Ascending aorta (tissue), 2 donors: ENCODE results near the gene ABCC8. TPM values are rescaled to one million over a fixed set of nuclear protein-coding genes. Genes with fewer than 3 reads are reported as not detected.

Experiments
- DNase-seq, 2 donors: peaks; one replicate each; pipeline ENCODE4 v3.0.0-alpha.2; 2019; ENCODE audit warnings: low spot score in 2 of 2
- H3K27ac ChIP-seq, 2 donors: fragments of 200-600 bp; sonication (generic); one replicate each; pipeline ENCODE4 v1.5.1; 2016 to 2017; ENCODE audit warnings: mild to moderate bottlenecking in 1 of 2
- H3K27me3 ChIP-seq: fragments of 200-600 bp; sonication (generic); one replicate; pipeline ENCODE4 v1.5.1; 2017
- H3K36me3 ChIP-seq, 2 donors: fragments of 200-600 bp; sonication (generic); one replicate each; pipeline ENCODE4 v1.5.1; 2016
- H3K4me1 ChIP-seq, 2 donors: fragments of 200-600 bp; sonication (generic); one replicate each; pipeline ENCODE4 v1.5.1; 2016 to 2017; ENCODE audit warnings: mild to moderate bottlenecking in 1 of 2
- H3K4me3 ChIP-seq, 2 donors: fragments of 200-600 bp; sonication (generic); one replicate each; pipeline ENCODE4 v1.5.1; 2016 to 2017; ENCODE audit warnings: mild to moderate bottlenecking in 1 of 2
- H3K9me3 ChIP-seq, 2 donors: fragments of 200-600 bp; sonication (generic); one replicate each; pipeline ENCODE4 v1.5.1; 2016
- intact Hi-C: fragments of 100-400 bp; cut with DNase I; formaldehyde crosslinking; loops from one replicate; pipeline ENCODE4 v1.15.1; 2023
- total RNA-seq: library from RNA; depleted of rRNA; stranded (reverse); fragments of >200 nt; gene quantifications from one replicate; pipeline ENCODE4 v1.1.0, GENCODE V29; 2016
- TF ChIP-seq, protein P1 (sequence below), 3 experiments: fragments of 200-600 bp in 2 of 3; fragments of 450-650 bp in 1 of 3; sonication (generic) in 2 of 3; IDR thresholded peaks; one replicate each; pipeline ENCODE4 v1.5.1; 2016 to 2019; ENCODE audit warnings: antibody characterized with exemption in 3 of 3, mild to moderate bottlenecking in 1 of 3, moderate library complexity in 1 of 3

The ABCC8 gene
- total RNA-seq, result not detected

DNA sequence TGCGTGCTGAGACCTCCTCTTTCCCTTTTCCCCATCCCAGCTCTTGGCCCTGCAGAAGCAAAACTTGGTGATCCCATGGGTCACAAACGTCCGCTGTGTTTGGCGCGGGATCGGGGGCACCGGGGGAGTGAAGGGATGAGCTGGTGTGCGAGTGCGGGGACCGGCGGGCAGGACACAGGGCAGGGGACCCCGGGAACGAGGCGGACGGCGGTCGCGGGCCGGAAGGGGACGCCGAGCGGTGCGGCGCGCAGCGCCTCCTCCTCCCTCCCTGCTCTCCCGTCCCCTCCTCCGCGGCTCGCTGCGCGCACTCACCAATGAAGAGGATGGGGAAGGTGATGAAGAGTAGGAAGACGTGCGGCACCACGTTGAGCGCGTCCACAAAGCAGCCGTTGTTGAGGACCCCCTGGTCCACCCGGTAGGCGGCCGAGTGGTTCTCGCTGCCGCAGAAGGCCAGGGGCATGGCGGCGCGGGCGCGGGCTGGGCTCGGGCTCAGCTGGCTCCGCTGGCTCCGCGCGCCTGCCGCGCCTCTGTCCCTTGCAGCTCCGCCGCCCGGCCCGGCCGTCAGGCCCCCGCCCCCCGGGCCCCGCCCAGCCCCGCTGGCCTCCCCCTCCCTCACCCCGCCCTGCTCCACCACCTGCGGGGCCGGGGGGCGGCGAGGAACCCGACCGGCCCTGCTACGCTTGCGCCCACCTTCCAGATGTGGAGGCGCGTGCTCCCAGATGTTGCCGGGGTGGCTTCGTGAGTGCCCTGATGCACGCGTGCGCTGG is at the start of gene ABCC8:
ABCC8 (minus strand) TSS at position 529 of the 767 bp plus-strand sequence; CDS start at position 460, 69 bp downstream.
- Histone ChIP-seq H3K9me3 (no peaks in the 10 kb centered on the region), H3K27ac (no peak within 1 kb of the TSS), H3K4me1 (no peaks in the 10 kb centered on the region), H3K36me3 (no peaks in the 10 kb centered on the region), H3K4me3 (peak within 1 kb of the TSS; percentile 30 to 35), H3K27me3 (no peaks in the 10 kb centered on the region)
- intact Hi-C loops, result loop anchor here (5.0 kb wide), 1 partner anchor 59 kb away; no protein-coding TSS in a partner anchor
- TF ChIP-seq, protein P1, sequence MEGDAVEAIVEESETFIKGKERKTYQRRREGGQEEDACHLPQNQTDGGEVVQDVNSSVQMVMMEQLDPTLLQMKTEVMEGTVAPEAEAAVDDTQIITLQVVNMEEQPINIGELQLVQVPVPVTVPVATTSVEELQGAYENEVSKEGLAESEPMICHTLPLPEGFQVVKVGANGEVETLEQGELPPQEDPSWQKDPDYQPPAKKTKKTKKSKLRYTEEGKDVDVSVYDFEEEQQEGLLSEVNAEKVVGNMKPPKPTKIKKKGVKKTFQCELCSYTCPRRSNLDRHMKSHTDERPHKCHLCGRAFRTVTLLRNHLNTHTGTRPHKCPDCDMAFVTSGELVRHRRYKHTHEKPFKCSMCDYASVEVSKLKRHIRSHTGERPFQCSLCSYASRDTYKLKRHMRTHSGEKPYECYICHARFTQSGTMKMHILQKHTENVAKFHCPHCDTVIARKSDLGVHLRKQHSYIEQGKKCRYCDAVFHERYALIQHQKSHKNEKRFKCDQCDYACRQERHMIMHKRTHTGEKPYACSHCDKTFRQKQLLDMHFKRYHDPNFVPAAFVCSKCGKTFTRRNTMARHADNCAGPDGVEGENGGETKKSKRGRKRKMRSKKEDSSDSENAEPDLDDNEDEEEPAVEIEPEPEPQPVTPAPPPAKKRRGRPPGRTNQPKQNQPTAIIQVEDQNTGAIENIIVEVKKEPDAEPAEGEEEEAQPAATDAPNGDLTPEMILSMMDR (IDR thresholded peaks at IDR 0.05), result no peak
- no peak for DNase-seq

DNA sequence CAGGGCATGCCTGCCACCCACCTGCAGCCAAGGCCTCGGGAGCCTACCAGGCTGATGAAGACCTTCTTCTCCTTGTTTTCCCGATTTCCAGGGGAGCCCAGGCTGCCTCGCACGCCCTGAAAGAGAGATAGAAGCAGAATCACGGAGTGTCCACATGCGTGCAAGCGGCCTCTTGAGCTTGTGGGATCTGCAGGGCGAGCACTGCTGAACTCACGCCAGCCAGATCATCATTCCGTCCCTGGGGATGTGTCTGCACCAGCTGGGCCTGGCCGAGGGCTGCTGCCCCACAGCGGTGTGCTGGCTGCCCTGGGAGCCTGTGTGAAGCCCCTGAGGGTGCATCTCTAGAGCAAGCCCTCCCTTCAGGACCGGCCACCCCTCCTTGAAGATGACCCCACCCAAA is 49.7 kb upstream of the ABCC8 start:
- intact Hi-C loops, result no loop called here
- TF ChIP-seq, protein P1 (IDR thresholded peaks at IDR 0.05), result no peak
- DNase-seq, result no peak

GRCh38 chr11:17525570-17525969 is 48.9 kb upstream of the ABCC8 start:
- no peak for DNase-seq
- H3K4me3 ChIP-seq, result no peak overlapping the region
- TF ChIP-seq, protein P1 (IDR thresholded peaks at IDR 0.05), result no peak
- H3K27me3 ChIP-seq, result no peaks in the 10 kb centered on the region
- no peaks in the 10 kb centered on the region for H3K9me3 ChIP-seq
- no peak overlapping the region for H3K27ac ChIP-seq
- H3K36me3 ChIP-seq, result no peaks in the 10 kb centered on the region
- H3K4me1 ChIP-seq, result no peaks in the 10 kb centered on the region
- intact Hi-C loops, result no loop called here

More for the DNA sequence above, 49.7 kb upstream of the ABCC8 start:
- no peaks in the 10 kb centered on the region for H3K36me3 ChIP-seq
- no peak overlapping the region for H3K4me3 ChIP-seq
- H3K4me1 ChIP-seq, result no peaks in the 10 kb centered on the region
- H3K9me3 ChIP-seq, result no peaks in the 10 kb centered on the region
- H3K27ac ChIP-seq, result no peak overlapping the region
- H3K27me3 ChIP-seq, result no peaks in the 10 kb centered on the region

DNA sequence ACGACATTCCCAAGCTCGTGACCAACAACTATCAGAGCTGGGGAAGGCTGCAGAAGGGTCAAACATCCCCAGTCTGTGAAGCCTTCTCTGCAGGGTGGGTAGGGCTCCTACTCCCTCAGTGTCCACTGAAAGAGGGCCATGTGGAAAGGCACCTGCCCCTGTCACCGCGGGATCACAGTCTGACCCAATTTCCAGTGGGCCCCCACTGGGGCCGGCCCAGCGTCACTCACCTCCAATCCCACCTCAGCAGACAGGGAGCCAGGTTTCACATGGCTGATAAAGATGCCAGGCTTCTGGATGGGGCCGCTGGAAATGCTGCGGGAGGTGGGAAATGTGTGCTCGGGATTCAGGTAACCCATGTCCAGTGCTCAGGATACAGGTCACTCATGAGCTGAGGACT is 47.6 kb upstream of the ABCC8 start:
- intact Hi-C loops, result no loop called here
- H3K9me3 ChIP-seq, result no peaks in the 10 kb centered on the region
- no peak overlapping the region for H3K27ac ChIP-seq
- no peaks in the 10 kb centered on the region for H3K36me3 ChIP-seq
- H3K4me1 ChIP-seq, result no peaks in the 10 kb centered on the region
- no peaks in the 10 kb centered on the region for H3K27me3 ChIP-seq
- DNase-seq, result no peak
- TF ChIP-seq, protein P1 (IDR thresholded peaks at IDR 0.05), result no peak
- no peak overlapping the region for H3K4me3 ChIP-seq

GRCh38 chr11:17522655-17523054 is 46.0 kb upstream of the ABCC8 start:
- intact Hi-C loops, result no loop called here
- H3K27me3 ChIP-seq, result no peaks in the 10 kb centered on the region
- no peak overlapping the region for H3K4me3 ChIP-seq
- TF ChIP-seq, protein P1 (IDR thresholded peaks at IDR 0.05), result no peak
- no peaks in the 10 kb centered on the region for H3K9me3 ChIP-seq
- H3K27ac ChIP-seq, result no peak overlapping the region
- no peaks in the 10 kb centered on the region for H3K4me1 ChIP-seq
- no peak for DNase-seq
- H3K36me3 ChIP-seq, result no peaks in the 10 kb centered on the region
